Activated effector memory CD4-positive, alpha-beta T cell treated with anti-CD3 and anti-CD28 coated beads, Interleukin-2, amount 50 U/mL, for 16 hours (primary cell): ENCODE data around the gene KCNMA1.

Source experiments
- DNase-seq: peaks from one replicate; pipeline ENCODE4 v3.0.0-alpha.2; 2020

Gene KCNMA1

DNA sequence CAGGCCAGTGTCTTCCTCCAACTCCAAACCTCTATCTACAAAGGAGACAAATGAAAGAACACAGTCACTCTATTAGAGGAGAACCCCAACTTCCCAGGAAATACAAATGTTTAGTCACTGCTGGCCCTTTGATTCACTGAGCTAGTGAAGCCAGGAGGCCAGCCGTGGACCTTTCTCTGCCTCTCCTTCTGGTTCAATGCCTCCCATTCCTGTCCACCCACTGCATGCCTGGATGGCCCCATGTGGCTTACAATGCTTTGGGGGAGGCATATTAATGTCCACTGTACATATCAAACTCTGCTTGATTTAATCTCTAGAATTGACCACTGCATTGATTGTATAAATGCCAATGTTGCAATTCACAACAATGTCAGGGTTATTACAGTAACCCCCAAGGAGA lies 687.3 kb downstream of the KCNMA1 start:
- DNase-seq = no peak

DNA sequence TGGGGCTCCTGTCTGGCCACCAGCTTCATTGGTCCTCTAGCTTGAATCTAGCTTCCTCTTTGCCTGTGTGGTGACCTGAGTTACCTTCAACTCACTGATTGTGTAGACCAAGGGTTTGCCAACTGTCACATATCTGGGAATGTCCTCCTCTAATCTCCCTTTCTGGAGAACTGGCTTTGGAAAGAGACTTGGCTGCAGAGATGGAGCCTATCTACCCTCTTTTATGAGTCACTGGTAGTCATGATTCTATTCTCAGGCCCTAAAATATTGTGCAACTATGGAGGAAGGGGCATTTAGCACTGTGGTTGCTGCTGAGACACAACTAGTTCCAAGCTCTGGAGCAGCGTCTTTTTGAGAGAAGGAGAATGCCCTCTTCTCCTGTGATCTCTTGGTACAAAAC lies 691.3 kb downstream of the KCNMA1 start:
- DNase-seq = no peak

DNA sequence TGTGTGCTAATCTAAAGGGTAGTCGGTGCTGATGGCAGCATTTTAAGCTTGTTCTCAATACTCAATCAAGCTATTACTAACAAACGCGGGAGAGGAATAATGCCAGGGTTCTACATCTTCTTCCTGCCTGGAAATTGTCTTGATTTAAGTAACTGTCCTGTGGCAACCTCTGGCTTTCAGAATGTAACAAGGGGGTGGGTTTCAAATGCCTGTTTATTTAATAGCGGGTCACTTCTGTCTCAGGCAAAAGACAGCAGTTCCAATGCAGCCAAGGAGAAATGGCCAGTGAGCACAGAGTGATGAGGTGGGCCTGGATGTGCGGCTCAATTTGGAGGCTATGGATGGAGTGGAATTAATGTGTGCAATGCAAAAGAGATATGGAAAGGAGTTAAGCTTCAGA lies 692.4 kb downstream of the KCNMA1 start:
- no peak for DNase-seq

DNA sequence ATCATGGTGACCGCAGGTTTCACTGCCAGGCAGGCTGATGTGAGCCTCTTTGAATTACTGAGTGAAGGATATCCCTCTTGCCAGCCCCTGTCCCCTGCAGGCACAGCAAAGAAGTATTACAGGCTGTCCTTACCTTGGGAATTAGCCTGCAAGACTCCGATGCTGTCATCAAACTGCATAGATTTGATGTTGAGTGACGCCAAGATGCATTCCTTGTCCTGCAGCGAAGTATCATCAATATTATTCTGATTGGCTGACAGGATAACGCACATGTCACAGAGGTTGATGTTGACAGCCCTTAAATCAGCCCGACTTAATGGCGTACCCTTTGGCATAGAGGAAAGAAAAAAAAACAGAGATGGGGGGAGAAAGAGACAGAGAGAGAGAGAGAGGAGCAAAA lies 693.0 kb downstream of the KCNMA1 start:
- DNase-seq = no peak

DNA sequence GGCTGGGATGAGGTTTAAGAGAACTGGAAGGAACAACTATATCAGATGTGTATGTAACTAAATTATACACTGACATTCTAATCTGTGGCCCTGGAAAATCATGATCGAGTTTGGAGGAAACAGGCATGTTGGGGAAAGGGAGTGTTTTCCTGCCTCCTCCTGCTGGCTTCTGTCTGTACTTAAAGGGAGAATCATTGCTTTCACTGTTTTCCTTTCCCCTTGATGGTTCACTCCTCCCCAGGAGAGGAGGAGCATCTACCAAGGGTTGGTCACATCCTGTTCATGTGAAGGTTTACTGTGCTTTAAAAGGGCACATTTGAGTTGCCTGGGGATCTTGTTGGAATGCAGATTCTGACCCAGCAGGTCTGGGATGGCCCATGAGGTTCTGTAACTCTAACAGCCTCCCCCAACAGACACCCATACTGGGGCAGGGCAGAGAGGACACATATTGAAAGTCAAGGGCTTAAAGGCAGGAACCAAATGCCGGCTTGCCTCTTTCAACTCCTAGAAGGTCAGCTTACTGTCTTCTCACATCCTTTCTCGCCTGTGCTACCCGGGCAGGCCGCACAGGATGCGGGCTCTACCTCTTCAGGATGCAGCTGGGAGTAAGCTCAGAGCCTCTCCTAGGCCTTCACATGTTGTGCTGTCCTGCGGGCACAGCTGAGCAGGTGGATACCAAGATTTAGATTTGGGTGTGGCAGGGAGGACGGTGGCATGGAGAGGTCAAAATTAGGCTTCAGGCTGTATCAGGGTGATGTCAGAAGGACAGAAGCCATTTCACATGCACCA lies 694.8 kb downstream of the KCNMA1 start:
- DNase-seq = no peak

DNA sequence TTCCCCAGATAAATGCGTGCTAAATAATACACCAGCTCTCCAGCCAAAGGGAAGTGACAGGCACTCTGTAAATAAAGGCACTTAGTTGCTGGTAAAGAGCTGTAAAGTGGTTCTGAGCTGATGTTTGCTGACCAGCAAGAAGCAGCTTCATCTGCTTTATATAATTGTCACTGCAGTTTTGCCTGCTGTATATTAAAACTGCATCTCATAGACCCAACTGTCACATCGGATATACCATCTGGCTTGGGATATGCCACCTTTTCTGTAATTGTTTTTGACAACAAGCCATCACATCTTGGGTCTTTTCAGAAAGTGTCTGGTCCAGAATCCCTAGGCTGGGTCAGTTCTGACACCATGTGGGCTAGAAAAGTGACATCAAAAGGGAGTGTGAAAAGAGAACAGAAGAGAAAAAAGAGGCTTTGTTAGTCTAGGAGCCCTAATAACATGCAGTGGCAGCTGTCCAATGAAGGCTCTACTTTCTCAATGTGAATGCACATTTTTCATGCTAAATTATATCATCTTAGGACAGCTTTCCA lies 697.6 kb downstream of the KCNMA1 start:
- DNase-seq = no peak

DNA sequence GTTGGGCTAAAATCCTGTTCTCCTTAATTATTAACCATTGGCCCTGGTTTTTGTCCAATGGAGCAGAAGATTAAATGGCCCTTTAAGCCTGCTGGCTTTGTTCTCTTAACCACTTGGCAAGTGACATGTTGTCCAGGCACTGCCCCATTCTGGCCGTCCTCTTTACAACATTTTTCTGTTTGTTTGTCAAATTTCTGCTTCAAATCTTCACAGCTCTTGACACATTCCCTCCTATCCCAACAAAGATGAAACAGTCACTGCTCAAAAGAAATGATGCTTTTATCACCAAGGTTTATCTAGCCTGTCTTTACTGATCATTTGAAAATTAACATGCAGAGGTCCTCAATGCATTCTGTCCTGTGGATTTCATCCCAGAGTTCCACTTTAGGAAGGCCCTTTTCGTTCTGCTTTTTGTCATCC lies 700.4 kb downstream of the KCNMA1 start:
- no peak for DNase-seq

DNA sequence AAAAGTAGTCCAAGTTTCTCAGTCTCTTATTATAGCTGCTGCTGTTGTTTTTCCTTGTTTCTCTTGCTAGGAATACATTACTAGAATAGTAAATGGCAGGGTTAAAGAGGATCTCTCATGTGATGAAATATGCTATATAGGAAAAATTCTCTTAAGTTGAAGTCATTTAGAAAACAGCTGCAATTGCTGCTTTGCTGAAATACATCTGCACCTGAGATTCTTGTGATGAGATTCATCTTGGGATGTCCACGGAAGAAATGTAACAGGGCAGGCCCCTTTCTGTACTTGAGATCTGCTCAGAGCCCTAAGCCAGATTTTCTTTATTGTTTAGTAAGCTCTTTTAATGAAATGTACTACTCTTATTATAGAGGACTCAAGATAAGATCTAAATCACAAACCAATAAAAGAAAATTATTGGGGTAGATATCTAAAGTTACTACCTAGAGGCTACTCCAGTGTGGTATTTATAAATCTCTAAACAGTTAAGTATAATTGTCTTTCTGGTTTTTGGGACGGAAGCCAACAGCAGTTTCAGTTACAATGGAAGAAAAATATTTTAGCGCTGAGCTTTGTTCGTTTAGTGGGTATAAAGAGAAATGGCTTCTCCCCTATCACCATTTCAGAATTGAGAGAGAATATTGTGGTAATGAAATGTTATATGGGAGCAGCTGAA lies 701.5 kb downstream of the KCNMA1 start:
- no peak for DNase-seq

DNA sequence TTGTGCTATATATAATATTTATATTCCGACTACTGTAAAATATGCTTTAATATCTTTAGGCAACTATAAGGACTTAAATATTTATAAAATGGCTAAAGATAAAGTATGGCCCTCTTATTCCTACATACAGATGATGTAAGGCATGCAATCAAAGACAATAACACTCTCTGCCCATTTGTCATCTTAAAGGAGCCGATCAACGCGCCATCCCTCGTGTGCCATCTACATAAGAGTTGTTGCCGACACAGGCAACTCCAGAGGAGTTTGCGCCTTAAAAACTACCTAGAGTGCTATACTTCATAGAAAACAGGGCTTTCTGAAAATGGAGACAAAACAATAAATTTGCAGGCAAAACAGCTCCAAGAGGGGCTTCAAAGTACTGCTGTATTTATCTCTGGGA lies 709.0 kb downstream of the KCNMA1 start:
- DNase-seq = no peak

DNA sequence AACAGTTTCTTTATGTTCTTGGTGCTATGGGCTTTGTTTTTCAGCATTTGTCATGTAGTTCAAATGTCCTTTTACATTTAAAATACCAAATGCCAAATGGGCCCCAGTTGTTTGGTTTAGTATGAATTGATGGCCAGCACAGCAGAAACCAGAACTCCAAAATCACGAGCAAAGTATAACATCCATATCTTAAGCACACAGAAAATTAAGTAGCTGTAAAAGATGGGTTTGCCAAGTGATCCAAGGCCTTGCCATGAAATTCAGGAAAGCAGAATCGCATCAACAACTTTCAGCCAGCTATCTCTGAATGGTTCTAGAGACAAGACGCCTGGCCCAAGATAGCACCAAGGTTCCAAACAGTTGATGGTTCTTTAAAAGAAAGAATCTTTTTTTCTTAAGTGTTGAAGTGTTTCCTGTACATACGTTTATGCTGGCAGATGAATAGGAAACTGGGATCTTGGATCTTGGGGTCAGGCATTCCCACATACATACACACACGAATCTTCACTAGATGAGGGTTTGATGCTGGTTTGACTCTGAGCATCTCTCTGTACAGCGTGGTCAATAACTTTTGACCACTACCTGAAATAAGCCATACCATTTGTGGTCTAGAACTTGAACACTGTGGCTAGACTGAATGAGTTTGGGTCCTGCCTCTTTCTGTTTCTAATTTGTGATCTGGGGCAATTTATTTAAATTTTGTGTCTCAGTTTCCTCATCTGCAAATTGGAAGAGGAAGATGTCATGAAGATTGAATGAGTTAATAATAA lies 711.8 kb downstream of the KCNMA1 start:
- DNase-seq = no peak

DNA sequence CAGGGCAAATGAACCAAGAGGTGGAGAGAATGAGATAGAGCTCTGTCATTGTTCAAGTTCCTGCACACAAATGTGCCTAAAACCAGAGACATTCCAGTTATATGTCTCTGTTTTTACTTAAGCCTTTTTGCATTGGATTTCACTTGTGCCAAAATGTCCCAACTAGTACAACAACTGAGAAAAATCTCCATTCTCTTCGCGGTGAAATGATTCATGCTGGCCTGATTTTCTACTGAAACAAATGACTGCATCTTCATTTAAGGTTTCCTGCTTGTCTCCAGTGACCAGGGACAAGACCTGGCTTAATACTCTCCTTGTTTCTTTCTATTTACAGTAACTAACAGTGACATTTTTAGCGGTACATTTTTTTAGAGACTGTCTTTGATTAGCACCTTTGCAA lies 714.9 kb downstream of the KCNMA1 start:
- no peak for DNase-seq

DNA sequence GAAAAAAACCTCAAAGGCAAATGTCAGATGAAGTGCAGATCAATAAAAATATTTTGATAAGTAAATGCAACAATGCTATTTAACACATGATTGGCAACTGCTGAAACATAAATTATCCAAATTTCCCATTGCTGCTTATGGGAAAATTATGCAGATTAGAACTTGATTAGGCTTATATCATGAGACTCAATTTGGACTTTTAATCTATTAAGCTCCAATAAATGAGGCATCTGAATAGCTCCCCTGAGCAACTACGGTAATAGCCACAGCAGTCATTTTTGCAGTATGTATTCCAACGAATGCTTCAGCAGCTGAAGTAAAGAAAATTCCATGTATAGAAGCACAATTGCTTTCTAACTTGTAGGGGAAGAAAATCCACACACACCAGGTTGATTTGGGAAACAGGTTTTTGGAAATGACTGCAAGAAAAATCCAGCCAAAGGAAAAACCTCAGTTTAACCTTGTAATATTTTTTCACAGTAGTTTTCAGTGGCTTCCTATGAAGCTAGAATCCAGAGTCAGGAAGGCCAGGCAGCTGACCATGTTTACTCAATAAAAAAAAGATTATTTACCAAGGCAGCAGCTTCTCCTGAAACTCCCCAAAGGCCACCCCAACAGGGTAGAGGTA lies 716.1 kb downstream of the KCNMA1 start:
- no peak for DNase-seq

DNA sequence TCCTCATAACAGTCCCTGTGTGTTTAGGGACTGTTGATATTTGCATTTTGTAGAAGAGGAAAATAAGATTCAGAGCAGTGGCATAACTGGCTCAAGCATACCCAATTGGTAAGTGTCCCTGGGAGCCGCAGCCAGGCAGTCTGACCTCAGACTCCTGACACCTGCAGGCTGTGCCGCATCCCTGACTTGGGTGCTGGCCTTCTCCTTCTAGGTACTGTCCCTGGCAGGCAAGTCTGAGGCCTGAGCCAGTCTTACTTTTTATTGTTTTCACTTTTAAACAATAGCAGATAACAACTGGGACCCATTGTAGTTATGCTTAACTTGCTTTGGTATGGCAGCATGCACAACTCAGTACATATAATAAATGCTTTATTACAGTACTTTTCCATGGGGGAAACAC lies 717.0 kb downstream of the KCNMA1 start:
- no peak for DNase-seq

DNA sequence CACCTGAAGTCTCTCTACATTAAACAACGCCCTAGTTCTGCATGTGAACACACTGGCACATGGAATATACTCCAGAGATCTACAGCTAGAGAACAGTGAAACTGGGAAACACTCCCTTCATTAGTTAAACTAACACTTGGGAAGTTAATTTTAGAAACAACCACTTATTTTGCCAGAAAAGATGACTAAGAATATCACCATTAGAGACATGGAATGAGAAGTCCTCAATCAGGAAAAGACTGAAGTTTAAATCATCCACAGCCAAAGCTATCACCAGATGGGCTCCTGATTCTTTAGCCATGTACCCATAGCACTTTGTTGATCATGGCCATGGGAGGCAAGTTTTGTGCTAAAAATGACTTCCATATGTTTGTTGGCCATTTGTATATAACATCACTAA lies 719.5 kb downstream of the KCNMA1 start:
- DNase-seq = no peak

DNA sequence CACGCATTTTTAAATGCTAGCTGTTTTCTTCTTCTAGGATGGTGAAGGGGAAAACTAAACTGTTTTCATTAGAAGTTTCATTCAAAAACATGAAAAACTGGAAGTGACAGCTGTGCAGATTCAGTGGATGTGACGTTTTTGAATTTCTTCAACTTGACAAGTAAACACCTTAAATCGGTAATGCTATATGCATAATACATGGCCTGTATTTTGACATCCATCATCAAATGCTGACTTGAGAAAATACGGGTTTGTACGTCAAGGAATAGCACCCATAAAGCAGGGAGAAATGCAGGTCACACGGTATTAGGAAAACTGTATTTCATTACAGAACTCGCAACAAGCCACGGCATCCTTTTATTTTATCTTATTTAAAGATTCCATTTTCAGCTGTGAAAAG lies 720.5 kb downstream of the KCNMA1 start:
- DNase-seq = no peak

DNA sequence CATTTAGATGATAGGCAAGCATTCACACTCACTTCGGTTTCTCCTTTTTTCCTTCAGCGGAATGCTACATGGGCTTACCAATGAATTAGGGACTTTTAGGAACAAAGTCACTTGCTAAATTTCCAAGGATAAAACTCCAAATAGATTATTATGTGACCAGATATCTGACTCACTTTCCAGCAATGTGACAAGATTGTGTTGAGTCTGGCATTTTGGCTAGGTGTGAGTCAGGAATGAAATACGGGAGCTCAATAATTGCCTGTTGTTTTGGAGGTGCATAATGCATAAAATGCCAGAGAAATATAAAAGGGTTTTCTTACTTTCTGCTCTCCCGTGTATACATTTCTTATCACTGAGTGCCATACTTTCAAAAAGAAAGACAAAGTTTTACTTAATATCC lies 721.1 kb downstream of the KCNMA1 start:
- DNase-seq = no peak

DNA sequence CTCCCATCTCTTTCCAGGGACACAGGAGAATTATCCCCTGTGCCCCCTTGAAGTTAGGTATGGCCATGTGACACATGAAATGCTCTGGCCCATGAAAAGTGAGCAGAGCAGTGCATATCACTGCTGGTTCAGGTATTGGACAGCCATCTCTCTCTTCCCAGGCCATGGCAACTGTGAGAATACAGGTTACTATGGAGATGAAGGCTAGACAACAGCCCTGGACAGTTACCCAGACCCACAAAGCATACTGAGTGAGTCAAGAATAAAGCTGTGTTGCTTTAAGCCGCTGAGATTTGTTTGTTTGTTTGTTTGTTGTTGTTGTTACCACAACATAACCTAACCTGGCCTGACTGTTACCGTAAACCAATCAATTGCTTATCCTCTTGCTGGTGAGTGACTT lies 722.3 kb downstream of the KCNMA1 start:
- DNase-seq = no peak

DNA sequence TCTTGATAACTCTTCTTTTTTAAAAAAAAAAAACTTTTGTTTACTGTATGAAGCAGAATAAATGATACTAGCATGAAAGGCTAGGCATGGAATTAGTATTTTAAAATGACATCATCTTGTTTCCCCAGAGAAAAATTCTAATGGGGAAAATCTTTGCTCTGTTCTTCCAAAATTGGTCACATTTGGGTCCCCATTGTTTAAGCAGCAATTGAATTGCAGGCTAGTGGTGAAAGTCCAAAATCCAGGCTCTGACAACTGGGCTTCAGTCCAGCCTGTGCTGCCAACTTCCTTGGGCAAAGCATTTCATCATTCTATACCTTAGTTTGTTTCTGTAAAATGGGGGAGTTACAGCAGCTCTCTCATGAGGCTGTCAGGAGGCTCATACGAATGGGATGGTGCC lies 726.4 kb downstream of the KCNMA1 start:
- DNase-seq = no peak

DNA sequence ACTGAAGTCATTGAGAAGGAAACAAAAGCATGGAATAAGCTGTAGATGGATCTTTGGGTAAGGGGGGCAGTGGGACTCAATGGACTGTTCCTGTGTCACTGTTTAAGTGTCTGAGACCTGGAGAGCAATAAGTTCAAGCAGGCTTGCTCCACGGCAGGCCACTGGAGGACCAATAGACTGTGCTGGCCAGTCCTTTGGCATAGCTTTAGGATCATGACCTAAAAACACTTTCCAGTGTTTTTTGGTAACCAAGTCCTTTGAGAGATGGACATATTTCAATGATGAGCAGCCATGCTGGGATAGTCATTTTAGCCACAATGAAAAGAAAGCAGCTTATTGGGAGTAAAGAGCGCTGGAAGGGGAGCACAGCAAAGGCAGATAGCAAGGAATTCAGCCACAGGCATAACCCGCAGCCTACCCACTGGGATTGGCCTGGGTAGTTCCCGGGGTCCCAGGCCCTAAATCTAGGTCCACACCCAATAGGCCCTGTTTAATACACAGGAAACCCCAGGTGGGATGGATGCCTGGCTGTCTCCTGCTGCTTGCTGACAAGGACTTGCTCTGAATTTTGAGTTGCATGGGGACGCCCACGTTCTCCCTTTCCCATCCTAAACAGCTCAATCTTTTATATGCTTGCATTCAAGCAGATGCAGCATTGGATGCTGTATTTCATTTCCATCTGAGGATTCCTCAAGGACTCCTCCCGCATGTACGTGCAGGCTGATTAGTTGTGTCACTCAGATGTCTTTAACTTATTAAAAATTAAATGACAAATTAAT lies 727.2 kb downstream of the KCNMA1 start:
- DNase-seq = no peak

DNA sequence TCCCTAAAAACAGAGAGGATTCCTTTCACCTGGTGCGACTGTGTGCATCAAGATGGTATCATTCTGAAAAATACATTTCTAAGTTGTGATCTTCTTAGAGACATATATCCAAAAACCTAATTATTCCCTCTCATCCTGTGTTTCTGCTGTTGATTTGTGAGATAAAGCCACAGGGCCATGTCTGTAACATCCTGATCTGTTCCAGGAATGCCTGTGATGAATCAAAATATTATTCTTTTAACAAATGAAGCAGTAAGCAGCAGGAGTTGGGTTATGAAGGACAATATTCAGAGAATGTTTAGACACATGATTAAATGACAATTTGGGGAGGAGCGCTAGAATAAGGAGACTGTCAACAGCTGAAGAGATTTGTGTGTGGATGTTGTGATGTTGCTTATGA lies 731.4 kb downstream of the KCNMA1 start:
- no peak for DNase-seq

DNA sequence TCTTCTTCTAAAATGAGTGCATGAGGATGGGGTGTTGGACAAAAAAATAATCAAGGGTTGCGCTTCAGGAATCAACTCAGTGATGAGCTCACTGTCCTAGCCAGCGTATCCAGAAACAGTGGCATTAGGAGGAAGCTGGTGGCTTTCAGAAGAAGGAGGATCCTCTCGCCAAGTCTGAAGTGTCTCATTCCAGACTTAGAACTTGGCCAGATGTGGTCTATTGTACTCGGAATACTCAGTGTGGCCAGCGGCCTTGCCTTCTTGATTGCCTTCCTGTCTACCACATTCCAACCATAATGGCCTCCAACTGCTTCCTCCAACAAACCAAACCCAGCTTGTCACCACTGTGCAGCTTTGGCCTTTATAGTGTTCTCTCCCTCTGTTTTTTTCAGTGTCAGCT lies 732.4 kb downstream of the KCNMA1 start:
- DNase-seq = no peak

DNA sequence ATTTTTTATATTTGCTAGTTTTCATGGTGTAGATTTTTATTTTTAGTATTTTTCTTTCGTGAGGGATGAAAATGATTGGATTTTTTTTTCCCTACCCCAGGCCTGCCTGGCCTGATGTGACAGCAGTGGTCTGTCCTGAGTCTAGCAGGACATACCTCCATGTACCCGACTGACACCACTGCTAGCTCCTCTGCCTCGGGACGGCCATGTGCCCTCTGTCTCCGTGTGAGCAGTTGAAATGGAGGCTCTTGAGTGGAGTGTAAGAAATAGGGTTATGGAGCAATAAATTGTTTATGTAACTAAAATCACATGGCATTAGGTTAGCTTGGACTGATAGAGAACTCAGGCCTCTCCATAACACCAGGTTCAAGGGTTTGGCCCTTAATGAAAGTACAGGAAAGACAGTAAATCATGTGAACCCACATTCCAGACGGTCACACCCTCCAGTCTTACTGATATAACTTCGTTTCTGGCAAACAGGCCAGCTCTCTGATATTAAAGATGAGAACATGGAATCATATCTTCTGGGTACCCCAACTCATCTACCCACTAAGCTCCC lies 734.1 kb downstream of the KCNMA1 start:
- DNase-seq = no peak
